Astrocyte of the hippocampus (primary cell): Measurements from ENCODE around the gene IQCN.

Source experiments
- DNase-seq: peaks from one replicate; pipeline ENCODE4 v3.0.0; 2011; ENCODE audit warnings: low read depth, low spot score

The IQCN gene

DNA sequence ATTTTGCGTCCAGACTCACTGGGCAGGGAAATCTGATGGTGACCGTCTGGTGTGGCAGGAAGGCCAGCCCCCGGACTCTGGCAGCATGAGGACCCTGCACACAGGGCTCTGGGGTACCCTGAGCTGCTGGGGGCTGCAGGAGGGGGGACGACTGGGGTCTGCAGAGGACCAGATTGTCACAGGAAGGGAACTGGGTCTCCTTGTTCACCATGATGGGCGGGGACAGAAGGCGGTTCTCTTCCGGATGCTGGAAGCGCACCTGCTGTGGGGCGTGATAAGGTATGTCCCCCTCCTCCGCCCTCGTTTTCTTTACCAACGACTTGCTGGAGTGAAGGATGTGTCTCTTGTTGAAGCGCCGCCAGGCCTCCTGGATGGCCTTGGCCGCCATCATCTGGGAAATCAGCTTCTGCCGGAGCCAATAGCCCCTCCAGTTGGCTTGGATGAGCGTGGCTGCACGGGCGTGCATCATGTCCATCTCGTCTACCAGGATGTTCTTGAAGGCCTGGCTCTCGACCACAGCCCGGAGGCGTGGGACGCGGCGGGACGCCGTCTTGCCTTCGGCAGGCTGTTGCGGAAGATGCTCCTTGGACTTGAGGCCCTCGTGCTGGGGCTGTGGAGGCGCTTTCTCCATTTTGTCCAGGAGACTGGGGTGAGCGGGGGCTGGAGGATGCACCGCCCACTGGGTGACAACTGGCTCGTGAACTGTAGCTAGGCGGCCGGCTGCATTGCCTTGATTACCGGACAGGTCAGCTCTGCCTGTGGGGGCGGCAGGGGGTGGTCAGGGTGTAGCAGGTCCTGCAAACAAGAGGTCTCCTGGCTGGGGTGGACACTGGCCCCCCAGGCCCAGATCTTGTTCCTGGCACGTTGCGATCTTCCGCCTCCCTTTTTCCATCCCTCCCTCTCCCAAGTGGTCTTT is 7.2 kb downstream of the IQCN start:
- DNase-seq: no peak

DNA sequence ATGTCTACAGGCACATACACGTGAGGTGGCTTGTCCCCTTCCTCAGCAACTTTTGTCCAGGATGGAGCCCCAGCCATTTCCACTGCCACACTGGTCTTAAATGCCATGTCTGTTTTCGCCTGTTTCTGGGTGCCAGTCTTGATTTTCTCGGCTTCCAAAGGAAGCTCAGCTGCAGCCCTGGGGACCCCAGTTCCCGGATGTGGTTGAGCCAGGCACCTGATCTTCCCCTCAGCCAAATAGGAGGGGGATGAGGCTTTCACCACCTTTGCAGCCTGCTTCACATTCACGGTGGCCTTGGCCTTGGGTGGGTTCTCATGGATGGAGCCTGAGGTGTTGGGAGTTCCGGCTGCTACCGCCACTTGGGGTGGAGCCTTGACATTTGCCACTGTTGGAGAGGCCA is 8.7 kb downstream of the IQCN start:
- DNase-seq: no peak

DNA sequence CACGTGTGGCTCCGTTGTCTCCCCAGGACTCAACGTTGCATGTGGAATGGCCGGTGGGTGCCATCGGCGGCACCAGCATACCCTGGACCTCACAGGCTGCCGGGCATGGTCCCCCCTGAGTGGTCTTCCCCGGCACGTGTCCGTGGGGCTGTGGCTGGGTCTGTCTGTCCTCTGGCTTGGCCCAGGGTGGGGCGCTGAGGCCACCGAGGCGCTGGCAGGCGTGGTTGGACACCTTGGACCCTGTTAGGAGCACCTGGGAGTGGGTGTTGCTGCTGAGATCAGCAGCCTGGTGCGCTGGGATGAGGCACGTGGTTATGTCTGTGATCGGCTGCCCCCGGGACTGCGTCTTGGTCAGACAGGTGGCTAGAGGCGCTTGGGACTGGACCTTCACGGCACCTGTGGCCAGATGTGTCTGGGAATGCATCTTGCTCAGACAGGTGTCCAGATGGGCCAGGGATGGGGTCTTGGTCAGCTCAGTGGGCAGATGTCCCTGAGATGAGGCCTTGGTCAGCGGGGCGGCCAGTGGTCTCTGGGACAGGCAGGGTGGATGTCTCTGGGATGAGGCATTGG is 9.2 kb downstream of the IQCN start:
- DNase-seq: no peak

DNA sequence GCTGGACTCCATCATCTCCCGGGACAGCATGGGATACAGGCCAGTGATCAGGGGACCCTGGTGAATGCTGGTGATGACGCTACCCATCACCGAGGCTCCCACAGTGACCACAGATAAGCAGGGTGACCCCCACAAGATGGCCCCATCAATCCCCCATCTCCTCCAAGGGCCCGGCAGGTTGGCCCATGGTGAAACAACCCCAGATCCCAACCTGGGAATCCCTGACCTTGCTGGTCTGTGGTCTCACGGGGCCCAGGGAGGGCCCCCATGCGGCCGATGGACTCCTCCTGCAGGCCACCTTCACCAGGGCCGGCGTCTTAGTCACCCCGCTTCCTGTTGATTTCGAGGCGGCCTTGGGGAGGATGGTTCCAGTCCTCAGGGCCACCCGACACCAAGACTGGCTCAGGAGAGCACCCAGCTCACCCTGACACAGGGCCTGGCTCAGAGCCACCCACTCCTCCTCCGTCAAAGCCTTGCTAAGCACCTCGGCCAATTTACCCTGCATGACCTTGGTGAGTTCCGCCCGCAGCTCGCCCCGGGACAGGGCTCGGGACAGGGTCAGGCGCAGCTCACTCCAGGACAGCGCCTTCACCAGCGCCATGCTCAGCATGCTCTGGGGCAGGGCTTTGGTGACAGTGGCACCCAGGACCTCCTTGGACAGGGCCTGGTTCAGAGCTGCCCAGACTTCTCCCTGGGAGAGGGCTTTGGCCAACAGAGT is 10.0 kb downstream of the IQCN start:
- DNase-seq: no peak

DNA sequence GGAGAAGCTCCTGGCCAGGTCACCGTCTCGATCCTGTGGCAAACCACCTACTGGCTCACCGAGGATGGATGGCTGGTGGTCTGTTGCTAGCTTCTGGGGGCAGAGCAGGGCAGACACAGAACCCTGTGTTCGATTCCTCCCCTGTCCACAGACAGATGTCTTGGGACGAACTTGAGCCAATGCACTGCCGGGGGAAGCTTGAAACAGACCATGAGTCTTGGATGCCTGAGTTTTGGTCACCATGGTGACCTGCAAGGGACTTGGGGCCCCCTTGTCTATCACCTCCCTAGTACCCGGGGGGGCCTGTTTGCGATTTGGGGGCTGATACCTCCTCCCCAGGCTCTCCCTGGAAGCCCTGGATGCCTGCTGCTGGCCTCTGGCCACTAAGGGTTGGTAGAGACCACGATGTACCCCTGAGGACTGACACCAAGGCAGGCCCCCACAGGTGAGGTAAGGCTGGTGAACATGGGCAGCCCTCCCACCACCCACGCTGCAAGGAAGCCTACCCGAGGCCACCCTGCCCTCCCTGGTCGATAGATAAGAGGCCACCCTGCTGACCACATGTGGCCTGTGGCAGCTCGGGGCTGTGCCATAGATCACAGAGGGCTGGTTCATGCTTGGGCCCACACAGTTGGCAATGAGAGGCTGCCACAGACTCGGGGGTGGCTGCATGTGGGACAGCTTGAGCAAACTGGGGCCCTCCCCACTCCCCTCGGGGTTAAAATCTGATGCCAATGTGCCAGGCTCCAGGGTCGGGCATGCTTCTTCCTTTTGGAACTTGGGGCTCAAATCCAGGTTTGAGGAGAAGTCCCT is 10.7 kb downstream of the IQCN start:
- DNase-seq: no peak

DNA sequence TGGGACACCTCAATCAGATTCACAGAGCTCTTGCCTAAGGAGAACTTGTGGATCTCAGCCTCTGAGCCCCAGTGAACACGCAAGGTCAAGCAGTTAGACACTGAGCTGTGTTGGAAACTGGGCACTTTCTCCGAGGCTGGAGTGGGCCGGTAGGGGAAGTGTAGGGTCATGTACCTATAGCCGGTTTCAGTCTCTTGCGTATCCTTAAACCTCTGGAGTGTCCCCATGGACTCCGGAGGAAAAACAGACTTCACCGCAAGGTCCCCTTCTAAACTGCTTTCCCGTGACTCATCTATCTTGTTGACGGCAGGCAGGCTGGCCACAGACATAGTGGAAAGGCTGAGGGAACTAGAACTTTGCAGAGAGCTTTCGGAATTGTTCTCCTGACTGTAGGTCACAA is 11.3 kb downstream of the IQCN start:
- DNase-seq: no peak

DNA sequence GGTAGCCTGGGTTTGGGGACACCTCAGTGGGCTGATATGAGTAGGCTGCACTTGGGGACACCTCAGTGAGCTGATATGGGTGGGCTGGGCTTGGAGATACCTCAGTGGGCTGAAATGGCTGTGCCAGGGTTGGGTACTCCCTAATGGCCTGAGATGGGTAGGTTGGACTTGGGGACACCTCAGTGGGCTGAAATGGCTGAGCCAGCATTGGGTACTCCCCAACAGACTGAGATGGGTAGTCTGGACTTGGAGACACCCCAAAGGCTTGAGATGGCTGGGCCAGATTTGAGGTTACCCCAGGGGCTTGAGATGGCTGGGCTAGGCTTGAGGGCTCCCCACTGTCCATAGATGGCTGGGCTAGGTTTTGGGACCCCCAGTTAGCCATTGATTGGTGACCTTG is 12.1 kb downstream of the IQCN start:
- DNase-seq: no peak

DNA sequence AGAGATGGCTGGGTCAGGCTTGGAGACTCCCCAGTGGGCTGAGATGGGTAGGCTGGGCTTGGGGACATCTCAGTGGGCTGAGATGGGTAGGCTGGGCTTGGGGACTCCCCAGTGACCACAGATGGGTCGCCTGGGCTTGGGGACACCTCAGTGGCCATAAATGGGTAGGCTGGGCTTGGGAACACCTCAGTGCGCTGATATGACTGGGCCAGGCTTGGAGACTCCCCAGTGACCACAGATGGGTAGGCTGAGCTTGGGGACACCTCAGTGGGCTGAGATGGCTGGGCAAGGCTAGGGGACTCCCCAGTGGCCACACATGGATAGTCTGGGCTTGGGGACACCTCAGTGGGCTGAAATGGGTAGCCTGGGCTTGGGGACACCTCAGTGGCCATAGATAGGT is 12.8 kb downstream of the IQCN start:
- DNase-seq: no peak

DNA sequence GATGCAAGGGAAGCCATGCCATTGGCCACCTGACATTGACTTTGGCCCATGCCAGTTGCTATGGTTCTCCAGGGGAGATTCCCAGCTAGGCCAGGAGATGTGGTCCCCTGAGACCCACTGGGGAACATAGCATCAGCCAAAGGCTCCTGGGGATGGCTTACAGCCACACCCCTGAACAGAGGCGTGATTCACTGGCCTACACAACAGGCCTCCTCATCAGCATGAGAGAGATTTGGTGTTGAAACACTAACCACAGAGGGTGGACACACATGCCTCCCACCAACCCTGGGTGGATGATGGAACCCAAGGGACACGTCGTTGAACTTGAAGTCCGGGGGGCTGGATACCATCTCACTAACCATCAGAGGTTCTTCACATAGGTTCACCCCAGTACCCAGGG is 14.4 kb downstream of the IQCN start:
- no peak for DNase-seq

DNA sequence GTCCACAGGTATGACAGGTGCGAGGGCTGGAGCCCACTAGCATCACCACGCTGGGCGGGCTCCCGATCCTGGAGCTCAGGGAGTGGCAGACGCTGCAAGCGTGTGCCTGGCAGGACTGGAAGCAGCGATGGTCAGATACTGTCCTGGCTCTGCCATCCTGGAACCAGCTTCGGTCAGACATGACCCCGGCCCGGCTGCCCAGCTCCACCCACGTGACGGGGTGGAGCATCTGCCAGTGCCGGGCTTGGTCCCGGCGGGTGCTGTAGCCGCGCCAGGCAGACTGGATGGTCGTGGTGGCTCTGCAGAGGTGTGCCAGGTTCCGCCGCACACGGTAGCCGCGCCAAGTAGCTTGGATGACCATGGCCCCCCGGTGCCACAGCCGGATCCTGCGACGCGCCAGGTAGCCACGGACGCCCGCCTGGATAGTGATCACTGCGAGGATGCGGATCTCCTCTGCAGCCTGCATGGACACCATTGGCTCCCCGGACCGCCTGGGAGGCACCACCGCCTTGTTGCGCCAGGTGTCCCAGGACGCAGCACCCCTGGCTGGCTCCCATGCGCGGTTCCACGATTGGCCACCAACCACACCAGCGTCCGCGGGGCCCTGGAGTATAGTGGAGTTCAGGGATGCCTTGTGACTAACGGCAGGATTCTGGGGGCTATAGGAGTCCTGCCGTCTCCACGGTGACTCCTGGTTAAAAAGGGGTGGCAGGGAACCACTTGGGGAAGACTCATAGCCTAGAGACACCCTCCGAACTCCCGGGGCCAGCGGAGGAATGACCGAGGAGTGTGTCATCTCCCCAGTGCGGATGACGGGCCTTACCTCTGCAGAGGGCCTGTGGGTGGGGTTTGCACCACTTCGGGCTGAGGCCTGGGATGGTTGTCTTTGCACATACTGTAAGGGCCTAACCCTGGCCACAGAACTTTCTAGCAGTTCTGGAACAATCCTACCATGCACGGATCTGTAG is 16.5 kb downstream of the IQCN start:
- DNase-seq: no peak

DNA sequence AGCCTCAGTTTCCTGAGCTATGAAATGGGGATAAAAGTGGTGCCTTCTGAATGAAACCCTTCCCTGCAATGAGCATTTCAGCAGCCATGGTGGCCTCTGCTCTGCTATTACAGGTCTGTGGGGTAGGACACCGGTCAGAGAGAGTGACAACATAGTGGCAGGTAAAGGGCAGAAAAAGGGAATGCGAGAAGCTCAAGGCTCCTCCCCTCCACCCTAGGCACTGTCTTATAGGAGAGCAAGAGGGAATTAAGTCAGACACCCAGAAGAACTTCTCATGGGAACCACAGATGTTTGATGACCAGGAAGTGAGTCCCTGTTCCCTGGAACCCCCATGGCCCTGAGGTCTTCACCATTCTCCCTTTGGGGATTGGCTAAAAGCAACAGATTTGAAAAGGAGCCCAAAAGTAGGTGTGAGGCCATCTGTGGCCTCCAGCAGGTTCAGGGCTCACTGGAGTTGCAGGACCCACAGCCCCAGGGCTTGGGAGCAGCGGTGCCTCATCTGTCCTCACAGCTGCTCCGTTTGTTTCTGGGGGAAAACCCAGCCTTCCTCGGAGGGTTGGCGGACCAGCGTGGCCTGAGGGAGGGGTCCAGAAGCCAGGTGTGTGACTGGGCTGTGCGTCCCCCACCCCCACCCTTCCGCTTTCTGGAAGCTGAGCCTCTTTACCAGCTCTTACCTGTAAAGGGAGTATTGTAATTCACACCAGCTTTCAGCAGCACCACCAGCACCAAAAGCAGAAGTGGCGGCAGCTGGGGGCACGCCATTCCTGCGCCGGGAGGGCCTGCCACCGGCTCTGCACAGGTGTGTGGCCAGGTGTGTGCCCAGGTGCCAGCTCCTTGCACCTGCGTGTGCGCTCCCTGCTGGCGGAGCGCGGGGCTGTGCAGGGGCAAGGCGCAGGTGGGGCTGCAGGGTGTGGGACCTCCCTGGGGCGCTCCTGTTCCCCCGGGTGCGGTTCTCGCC is 19.4 kb downstream of the IQCN start:
- DNase-seq: no peak

DNA sequence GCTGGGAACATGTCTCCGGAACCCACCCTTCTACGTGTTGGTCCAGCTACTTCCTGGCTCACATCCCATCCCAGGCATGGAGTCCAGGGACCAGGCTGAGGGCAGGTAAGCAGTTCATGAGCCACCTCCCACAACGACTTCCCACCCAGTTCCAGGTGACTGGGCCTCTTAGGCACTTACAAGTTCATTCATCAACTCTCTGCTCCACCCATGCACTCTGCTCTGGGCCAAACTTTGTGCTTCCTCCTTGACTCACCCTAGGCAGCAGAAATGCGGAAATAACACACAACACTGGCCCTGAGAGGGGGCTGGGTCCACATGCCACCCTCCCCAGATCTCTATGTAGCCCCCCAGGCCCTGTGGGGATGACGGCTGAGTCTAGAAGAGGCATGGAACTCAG is 20.5 kb downstream of the IQCN start:
- no peak for DNase-seq

DNA sequence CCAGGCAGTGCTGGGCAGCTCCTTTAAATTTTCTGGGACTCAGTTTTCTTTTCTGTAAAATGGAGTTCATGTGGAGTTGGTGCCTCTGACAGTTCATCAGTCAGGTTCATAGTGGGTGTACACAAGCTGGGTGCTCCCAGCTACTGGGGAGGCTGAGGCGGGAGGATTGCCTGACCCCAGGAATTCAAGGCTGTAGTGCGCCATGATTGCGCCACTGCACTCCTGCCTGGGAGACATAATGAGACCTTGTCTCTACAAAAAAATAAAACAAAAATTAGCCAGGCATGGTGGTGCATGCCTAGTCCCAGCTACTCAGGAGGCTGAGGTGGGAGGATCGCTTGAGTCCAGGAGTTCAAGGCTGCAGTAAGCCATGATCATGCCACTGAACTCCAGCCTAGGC is 21.1 kb downstream of the IQCN start:
- no peak for DNase-seq

DNA sequence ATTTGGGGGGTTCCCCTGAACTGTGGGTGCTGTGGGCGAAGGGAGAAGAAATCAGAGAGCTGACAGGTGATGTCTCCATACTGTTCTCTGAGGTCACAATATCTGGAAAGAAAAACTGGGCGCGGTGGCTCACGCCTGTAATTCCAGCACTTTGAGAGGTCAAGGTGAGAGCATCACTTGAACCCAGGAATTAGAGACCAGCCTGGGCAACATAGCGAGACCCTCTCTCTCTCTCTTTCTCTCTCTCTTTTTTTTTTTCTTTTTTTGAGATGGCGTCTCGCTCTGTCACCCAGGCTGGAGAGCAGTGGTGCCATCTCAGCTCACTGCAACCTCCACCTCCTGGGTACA is 21.9 kb downstream of the IQCN start:
- DNase-seq: no peak

DNA sequence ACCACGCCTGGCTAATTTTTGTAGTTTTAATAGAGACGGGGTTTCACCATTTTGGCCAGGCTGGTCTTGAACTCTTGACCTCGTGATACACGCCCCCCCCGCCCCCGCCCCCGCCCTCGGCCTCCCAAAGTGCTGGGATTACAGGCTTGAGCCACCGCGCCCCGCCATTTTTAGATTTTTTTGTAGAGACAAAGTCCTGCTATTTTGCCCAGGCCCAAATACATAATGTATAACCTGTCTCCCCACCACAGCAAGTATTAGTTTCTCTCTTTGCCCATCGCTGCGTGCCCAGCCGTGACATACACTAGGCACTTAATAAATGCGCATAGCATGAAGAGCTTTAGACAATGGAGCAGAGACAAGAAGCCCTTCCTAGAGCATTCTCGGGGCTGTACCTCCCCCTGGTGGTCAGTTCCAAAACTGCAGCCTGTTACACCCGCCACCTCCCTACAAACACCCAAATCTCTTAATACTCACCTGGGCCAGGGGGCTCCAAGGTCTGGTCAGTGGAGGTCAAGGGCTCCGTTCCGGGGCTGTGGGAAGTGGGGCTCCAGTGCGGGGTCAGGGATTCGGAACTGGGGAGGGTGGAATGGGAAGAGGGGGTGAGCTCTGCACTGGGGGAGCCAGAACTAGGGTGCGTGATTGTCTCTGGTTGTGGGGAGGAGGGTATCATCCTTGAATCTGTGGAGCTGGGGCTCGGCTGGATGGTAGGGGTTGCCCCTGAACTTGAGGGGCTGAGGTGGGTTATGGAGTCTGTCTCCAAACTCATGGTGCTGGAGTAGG is 22.5 kb downstream of the IQCN start:
- peak; percentile 80 for DNase-seq

DNA sequence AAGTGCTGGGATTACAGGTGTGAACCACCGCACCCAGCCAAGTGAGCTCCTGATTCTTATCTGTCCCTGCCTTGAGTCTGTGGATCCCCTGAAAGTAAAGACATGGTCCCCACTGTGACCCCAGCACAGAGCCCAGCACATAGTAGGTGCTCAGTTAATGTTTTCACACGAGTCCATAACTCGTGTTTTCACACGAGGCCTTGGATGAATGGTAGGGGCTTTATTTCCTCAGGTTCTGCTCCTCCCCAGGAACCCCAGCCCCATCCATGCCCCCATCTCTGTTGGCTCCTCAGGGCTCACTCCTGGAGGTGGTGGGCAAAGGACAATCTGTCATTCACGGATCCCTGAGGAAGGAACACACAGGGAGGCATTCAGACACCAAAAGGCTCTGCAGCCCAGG is 24.4 kb downstream of the IQCN start:
- no peak for DNase-seq

DNA sequence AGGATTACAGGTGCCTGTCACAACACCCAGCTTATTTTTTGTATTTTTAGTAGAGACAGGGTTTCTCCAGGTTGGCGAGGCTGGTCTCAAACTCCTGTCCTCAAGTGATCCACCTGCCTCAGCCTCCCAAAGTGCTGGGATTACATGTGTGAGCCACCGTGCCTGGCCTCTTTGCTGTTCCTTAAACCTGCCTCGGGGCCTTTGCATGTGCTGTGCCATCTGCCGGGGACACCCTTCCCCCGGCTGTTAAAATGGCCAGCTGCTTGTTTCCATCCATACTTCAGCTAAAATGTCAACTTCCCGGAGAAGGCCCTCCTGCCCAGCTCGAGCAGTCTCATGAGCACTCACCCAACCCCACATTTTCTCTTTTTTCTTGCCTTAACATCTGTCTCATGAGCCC is 29.0 kb downstream of the IQCN start:
- no peak for DNase-seq

DNA sequence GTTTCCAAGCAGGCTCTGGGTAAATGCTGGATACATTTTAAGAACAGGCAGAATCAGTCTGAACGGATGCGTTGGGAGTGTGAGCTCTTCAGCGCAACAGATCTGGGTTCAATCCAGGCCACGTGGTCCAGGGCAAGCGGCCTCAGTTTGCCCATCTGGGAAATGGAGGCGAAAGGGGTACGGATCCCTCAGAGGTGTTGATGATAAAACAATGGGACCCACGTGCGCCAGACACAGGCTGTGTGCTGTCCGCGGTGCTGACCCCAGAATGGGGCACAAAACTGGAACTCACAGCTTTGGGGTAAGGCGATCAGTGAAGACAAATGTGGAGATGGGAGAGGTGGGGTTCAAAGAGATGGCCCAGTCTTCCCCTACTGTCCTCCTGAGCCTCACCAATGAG is 34.9 kb downstream of the IQCN start:
- DNase-seq: peak; percentile 29

DNA sequence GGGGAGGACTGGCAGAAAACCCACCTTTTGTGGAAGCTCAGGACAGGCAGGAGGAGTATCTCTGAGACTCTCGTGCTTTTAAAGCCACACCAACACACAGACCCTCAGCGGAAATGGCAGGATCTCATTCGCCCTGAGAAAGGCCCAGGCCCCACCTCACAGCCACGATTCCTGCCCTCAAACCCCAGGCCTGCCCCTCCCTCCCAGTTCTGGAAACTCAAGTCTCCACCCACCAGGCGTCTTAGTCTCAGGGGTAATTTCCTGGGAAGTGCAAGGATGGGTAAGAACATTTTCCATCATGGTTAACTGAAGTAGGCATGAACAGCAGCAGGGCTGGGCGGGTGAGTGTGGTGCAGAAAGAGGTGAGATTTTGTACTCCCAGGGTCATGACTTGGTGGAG is 40.1 kb downstream of the IQCN start:
- DNase-seq: no peak
